HG03571 (cell line): ENCODE results near the gene IL1A.

Source experiments
- ATAC-seq: cut with Tn5 transposase; IDR thresholded peaks from one replicate; pipeline ENCODE4 v1.9.1; 2021; ENCODE audit not compliant: unreplicated experiment

Gene IL1A

DNA sequence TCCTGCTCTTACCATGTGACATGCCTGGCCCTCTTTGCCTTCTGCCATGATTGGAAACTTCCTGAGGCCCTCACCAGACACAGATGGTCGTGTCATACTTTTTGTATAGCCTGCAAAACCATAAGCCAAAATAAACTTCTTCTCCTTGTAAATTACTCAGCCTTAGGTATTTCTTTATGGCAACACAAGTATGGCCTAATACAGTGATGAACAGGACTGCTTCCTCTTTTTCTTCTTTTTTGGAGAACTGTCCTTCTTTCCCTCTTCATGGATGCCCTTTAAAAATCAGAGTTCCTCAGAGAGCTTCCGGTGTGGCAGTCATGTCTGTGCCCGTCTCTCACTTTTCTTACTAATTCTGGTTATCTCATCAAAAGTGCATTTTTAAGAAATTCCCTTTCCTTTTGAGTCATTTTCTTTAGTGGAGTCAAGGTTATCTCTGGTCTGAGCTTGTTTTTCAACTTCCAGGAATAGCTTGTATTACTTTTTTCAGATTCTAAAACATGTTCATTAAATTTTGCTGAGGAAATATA, 9.2 kb upstream of the IL1A start:
- ATAC-seq, result no peak

DNA sequence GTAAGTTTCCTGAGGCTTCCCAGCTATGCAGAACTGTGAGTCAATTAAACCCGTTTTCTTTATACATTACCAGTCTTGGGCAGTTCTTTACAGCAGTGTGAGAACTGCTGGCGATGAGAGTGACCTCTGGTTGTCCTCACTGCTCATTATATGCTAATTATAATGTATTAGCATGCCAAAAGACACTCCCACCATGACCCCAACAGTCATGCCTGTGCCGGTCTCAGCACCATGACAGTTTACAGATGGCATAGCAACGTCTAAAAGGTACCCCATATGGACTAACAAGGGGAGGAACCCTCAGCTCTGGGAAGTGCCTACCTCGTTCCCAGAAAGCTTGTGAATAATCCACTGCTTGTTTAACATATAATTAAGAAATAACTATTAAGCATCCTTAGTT, 8.1 kb upstream of the IL1A start:
- ATAC-seq, result no peak

DNA sequence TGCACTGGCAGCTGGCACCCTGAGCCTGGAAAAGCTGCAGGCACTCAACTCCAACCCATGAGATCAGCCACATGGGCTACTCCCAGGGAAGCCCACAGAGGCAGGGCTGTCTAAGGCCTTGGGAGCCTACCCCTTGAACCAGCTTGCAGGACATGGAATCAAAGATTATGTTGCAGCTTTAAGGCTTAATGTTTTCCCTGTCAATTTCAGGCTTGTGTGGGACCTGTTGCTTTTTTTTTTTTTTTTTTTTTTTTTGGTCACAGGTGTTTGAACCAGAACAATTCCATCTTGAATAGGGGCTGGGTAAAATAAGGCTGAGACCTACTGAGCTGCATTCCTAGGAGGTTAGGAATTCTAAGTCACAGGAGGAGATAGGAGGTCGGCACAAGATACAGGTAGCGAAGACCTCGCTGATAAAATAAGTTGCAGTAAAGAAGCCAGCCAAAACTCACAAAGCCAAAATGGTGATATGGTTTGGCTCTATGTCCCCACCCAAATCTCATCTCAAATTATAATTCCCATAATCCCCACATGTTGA, 7.5 kb upstream of the IL1A start:
- no peak for ATAC-seq

DNA sequence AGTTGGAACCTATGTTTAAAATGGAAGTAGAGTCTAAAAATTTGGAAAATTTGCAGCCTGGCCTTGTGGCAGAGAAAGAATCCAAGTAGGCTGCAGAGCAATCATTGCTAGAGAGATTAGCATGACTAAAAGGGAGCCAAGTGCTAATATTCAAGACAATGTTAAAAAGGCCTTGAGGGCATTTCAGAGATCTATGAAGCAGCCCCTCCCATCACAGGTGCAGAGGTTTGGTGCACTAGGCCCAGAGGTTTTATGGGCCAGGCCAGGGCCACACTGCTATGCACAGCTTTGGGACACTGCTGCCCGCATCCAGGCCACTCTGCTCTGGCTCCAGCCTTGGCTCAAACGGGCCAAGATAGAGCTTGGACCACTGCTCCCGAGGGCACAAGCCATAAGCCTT, 6.7 kb upstream of the IL1A start:
- ATAC-seq, result no peak

DNA sequence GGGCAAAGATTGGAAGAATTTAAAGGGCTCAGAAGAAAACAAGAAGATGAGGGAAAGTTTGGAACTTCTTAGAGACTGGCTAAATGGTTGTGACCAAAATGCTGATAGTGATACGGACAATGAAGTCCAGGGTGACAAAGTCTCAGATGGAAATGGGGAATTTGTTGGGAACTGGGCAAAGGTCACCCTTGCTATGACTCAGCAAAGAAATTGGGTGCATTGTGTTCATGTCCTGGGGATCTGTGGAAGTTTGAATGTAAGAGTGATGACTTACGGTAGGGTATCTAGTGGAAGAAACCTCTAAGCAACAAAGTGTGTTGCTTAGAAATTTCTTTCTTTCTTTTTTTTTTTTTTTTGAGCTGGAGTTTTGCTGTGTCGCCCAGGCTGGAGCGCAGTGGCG, 6.0 kb upstream of the IL1A start:
- no peak for ATAC-seq

DNA sequence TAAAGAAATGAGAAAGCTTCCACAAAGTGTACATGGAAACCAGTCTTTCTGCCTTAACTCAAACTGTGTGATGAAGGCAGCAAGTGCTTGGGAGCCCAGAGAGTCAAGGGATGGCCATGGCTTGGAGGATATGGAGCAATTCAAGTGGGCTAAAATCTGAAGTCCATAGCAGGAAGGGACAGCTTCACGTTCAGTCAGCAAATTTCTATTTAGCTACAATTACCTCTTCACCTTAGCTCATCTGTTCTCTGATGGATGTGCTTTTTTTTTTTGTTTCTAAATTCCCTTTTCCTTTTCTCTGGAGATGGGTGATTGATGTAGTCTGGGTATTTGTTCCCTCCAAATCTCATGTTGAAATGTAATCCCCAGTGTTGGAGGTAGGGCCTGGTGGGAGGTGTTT, 4.9 kb upstream of the IL1A start:
- ATAC-seq, result no peak

DNA sequence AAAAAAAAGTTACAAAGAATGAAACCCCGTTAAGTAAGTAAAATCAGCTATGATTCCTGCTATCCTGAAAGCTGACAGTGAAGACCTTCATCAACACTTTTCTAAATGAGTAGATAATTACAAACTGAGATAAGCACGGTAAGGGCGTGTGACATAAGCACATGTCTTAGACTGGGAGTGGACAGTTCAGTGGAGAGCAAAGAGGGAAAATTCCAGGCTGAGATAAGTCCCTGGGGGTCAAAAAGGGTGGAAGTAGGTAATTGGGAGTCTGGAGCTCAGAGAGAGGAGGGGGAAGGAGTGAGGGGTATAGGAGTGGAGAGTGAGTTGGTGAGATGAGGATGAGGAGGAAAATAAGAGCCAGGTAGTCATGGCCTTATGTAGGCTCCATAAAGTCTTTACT, 4.4 kb upstream of the IL1A start:
- ATAC-seq, result no peak

DNA sequence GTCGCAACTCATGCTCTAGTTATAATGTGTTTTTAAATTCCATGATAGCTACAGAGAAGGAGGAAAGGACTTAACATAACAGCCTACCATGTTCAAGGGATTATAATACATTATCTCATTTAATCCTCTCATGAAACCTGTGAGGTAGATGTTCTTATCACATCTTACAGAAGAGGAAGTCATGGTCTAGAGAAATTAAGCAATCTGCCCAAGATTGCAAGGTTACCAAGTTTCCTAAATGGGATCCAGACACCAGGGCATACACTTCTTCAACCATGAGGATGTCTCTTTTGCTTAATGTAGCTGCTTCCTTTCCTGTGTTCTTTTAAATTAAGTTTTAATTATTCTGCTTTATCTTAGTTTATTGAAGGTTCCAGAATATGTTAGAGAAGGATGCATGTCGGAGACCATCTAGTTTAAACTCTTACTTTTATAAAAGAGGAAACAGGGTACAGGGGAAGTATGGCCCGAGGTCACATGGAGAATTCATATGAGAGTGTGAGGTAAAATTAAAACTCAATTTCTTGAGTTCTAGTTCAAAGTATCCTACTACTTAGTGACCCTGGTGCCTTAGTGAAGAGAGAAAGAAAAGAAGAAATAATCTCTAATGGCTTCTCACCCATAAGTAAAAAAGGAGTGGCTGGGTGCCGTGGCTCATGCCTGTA, 3.6 kb upstream of the IL1A start:
- ATAC-seq, result no peak

DNA sequence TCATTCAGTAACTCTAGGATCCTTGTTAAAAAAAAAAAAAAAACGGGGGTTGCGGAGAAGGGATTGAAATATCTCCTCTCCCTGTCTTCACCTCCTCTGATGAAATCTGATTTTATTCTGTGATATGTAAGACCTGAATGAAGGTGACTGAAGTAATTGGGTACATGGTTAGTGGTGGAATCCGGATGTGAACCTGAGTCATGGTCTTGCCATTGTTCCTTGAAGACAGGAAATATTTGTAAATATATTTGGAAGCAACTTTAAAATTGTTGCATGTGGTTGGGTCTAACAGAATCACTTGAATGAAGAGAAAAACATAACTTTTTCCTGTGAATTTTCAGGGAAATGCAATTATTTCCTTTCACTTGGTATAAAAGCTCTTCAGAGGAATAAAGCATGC, 3.0 kb upstream of the IL1A start:
- no peak for ATAC-seq

DNA sequence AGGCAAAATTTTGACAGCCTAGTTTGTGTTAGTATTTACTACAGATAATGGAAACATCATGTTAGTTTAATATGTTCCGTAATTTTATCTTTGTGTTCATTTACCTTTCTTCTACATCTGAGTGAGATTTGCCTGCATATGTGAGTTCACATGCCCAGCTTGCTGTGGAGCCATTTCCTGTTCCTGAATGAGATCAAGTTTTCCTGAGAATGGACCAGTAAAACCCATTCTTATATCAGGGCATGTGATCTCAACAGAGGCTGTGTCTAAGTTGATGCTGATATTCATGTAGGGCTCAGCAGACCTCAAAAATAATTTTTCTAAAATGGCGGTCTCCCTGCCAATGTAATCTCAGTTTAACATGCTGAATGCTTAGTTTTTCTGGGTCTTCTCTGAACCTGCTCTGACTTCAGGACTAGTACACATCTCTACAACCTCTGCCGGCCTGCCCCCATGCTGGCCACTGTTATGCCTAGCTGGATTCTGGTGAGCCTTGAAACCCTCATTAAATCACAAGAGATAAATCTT, 1.0 kb downstream of the IL1A start:
- ATAC-seq, result no peak

DNA sequence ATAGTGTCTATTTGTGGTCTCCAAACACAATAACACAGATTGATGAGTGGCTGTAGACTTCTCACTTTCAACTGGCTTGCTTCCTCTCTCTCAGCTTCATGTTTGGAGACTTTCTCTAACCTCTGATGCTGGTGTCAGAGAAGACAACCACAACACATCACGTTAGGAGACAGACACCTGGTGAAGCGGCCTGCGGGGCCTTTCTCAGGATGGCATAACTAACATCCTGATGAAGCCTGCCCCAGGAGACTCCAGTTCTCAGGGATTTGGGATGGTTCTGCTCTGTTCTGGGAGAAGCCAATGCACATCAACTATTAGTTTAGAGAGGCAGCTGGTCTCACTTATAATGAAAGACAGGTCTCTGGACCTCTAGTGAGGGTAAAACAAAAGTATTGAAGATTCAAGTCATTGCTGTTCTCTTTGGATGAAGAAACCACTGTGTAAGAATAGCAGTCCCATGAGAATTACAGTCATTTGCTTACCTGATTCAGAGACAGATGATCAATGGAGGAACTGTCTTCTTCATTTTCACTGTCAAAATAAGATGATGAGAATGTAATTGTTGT, 2.0 kb downstream of the IL1A start:
- peak; percentile 73 for ATAC-seq

DNA sequence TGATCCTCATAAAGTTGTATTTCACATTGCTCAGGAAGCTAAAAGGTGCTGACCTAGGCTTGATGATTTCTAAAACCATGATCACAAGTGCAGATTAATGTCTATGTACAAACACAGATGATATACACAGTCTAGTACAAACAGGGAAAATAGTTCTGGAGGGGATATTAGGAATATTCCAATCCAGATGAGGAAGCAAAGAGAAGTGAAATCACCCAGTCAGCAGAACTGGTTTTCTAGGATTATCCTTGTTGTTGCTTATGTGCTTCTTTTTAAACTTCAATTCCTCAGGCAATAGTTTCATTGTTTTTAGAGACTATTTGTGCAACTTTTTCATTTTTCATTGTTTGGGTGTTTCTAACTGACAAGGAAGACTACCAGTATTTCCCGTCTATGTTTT, 4.7 kb downstream of the IL1A start:
- no peak for ATAC-seq

DNA sequence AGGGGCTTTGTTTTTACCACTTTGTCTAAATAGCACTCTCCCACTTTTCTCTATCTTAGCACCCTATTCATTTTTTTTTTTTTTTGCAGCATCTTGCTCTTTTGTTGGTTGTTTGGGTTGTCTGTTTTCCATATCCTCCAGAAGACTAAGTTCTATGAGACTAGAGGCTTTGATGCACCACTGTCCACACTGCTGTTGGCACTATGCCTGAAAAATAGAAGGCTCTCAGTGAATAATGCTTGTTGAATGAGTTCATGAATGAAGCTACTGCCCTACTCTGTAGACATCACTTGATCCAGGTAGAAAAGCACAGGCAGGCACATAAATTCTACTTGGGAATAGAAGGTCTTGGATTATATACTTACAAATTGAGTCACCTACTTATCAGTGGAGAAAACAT, 7.3 kb downstream of the IL1A start:
- no peak for ATAC-seq

DNA sequence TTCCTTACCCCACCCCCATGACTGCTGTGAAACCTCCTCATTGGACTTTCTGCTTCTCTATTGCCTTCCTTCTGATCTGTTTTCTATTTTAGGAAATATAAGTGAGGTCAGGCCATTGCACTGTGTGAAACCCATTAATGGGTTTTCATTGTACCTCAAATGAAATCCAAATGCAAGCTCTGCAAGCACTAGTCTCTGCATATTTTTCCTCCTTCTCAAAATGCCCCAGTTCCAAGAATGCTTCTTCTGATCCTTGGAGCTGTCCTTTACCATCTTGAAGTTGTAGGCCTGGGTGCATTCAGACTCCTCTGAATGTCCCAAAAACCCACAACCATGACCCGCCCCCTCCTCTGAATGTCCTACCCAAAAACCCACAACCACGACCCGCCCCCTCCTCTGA, 8.2 kb downstream of the IL1A start:
- ATAC-seq, result no peak

DNA sequence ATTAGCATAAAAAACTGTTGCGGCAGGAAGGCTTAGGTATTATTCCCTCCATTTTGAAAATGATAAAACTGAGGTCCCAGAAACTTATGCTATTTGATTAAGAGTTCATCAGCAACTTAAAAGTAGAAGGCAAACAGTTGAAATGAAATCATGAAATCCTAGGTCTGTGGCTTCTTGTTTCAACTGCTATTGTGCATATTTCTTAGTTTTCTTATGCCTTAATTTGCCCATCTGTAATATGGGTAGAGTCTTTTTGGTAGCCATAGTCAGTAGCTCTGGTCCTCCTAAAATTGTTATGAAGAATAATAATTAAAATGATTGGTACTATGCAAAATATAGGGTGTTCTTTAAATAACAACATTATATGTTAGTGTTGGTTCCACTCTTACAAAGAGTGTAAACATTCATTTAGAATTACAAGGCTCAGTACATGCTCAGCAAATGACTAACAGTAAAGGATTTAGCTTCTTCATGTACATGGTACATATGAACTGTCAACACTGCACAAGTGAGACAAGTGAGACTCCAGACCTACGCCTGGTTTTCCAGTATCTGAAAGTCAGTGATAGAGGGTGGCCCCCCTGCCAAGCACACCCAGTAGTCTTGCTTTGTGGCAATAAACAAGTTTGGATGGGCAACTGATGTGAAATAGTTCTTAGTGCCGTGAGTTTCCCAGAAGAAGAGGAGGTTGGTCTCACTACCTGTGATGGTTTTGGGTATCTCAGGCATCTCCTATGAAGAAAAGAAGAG, 9.6 kb downstream of the IL1A start:
- no peak for ATAC-seq

DNA sequence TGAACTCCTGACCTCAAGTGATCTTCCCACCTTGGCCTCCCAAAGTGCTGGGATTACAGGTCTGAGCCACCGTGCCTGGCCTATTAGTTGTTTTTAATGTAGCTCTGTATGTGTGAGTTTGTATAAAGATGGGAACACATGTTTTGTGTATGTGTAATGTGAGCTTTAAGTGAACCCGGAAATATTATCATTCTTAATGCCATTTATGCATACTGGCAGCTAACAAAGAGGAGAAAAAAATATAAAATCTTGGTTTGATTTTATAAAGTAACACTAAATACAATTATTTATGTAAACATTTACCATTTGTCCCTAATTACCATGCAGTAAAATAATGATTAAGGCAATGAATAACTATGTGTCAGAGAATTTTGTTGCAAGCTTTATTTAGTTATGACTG, 10.7 kb downstream of the IL1A start:
- ATAC-seq, result no peak

DNA sequence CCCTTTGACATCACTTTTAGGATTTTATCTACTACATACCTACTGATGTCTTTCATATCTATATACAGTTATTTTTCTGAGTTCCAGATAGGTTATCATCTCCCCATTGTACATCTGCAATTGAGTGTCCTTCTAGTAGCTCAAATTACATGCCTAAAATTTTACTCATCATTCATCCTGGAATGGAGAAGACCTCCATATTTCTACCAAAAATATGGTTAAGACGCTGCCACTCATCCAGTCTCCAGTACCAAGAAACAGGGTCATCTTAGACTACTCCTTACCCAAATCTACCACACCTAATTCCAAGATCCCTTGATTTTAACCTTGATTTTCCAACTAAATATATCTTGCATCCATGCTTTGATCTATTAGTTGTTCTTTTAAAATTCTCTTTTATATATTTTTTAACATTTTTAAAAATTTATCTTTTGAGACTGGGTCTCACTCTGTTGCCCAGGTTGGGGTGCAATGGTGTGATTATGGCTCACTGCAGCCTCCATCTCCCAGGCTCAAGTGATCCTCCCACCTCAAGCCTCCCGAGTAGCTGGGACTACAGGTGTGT, 11.3 kb downstream of the IL1A start:
- no peak for ATAC-seq

DNA sequence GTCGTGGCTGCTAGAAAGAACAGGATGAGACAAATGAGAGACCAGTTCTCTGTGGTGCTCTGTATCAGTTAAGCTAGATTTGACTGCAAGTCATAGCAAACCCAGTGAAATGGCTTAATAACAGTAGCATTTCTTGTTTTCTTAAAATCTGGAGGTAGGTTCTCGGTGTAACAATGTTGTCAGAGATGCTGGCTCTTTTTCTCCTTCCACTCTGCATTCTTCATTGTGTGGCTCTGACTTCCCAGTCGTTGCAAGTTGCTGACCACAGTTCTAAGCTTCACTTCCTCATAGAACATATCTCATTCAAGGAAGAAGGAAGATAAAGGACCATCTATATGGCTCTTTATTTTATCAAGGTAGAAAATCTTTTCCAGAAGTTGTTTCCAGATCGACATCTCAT, 12.0 kb downstream of the IL1A start:
- ATAC-seq, result no peak

DNA sequence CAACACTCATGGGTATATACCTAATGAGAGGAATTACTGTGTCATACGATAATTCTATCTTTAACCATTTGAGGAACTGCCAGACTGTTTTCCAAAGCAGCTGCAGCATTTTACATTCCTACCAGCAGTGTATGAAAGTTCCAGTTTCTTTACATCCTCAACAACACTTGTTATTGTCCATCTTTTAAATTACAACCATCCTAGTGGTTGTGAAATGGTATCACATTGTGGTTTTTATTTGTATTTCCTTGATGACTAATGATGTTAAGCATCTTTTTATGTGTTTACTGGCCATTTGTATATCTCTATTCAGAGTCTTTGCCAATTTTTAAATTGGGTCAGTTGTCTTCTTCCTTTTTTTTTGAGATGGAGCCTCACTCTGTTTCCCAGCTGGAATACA, 15.9 kb downstream of the IL1A start:
- ATAC-seq, result no peak

DNA sequence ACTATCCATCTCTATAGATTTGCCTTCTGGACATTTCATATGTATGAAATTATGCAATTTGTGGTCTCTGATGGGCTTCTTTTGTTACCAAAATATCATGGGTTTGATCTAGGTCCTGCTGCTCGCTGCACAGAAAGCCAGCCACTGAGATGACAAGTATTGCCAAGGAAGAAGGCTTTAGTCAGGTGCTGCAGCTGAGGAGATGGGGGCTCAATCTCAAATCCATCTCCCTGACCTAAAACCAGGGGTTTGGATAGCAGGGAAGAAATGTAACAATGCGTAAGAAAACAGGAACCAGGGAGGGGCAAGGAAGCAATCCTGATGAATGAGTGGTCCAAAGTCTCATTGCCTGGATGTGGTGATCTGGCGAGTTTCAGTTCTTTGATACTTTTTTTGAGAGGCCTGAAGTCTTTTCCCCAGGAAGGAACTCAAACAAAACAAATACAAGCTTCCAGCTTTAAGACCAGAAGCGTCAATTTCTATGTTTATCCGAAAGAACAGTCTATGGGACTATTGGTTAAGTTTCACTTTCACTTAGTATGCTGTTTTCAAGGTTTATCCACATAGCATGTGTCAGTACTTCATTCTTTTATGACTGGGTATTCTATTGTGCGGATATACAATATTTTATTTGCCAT, 16.5 kb downstream of the IL1A start:
- no peak for ATAC-seq

DNA sequence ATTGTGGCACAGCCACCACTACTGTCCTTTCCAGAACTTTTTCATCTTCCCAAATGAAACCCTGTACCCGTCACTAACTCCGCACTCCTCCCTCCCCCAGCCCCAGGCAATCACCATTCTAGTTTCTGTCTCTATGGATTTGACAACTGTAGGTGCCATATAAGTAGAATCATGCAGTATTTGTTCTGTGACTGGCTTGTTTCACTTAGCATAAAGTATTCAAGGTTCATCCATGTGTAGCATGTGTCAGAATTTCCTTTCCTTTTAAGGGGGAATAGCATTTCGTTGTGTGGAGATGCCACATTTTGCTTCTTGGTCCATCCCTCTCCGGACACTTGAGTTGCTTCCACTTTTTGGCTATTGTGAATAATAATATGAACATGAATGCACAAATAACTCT, 19.0 kb downstream of the IL1A start:
- no peak for ATAC-seq
